SW 1271 (cell line): ENCODE results near the gene IKBKG.
"Not testable (repeated sequence)": the region's sequence is repeated elsewhere in the genome, so short reads cannot be mapped to it uniquely, and the experiment has no call there.

ENCODE experiments used
- DNase-seq, 2 experiments: peaks; one replicate each; lab custom pipeline; 2025; lab: John Stamatoyannopoulos, UW

Gene IKBKG

GRCh38 chrX:154605566-154605965 is 58.1 kb downstream of the IKBKG start:
- DNase-seq: no peak

- no peak for DNase-seq
Observed at GRCh38 chrX:154607370-154607769, 60.0 kb downstream of the IKBKG start.

GRCh38 chrX:154607976-154608375 is 60.6 kb downstream of the IKBKG start:
- DNase-seq: not testable (repeated sequence)

- not testable (repeated sequence) for DNase-seq
Observed at GRCh38 chrX:154608823-154609222, 61.4 kb downstream of the IKBKG start.

- DNase-seq: not testable (repeated sequence)
Observed at GRCh38 chrX:154611146-154611545, 63.7 kb downstream of the IKBKG start.

- not testable (repeated sequence) for DNase-seq
Observed at GRCh38 chrX:154613586-154613985, 66.2 kb downstream of the IKBKG start.
